Naive thymus-derived CD4-positive, alpha-beta T cell (primary cell): Measurements from ENCODE around the gene LRGUK. TPM values are rescaled to one million over a fixed set of nuclear protein-coding genes. Genes with fewer than 3 reads are reported as not detected.

Experiments
- ATAC-seq: fragments of 150-1000 bp; cut with Tn5 transposase; 2 replicates; pipeline ENCODE4 v1.10.0; 2021; ENCODE audit warnings: mild to moderate bottlenecking, moderate library complexity
- CTCF ChIA-PET: fragments of 350-600 bp; sonication (Branson Sonifier 250); formaldehyde crosslinking; loops from one replicate; lab custom pipeline; 2021; ENCODE audit warnings: antibody characterized with exemption; lab: Charles Lee
- POLR2A ChIA-PET: fragments of 350-600 bp; sonication (Branson Sonifier 250); formaldehyde crosslinking; loops from one replicate; lab custom pipeline; 2021; ENCODE audit warnings: antibody characterized with exemption, inconsistent platforms; lab: Charles Lee
- DNase-seq, 9 donors: peaks; one replicate each; pipeline versions ENCODE4 v3.0.0 to v3.0.0-alpha.2; 2020 to 2022; ENCODE audit warnings: mixed read lengths in 1 of 9
- H3K27ac ChIP-seq: one replicate; pipeline ENCODE4 v1.7.0; 2013; ENCODE audit warnings: mild to moderate bottlenecking, low read depth, low read length, moderate library complexity
- H3K27me3 ChIP-seq, 2 donors: one replicate each; pipeline ENCODE4 v1.7.0; 2013; ENCODE audit warnings: low read length in 2 of 2, mild to moderate bottlenecking in 2 of 2, moderate library complexity in 2 of 2; ENCODE audit not compliant: control insufficient read depth in 2 of 2, insufficient read depth in 2 of 2
- H3K36me3 ChIP-seq, 3 experiments: 1 replicate in 2 of 3; 2 replicates in 1 of 3; pipeline ENCODE4 v1.7.0; 2013; ENCODE audit warnings: low read length in 3 of 3, mild to moderate bottlenecking in 3 of 3, moderate library complexity in 1 of 3; ENCODE audit not compliant: insufficient read depth in 3 of 3, control insufficient read depth in 2 of 3
- H3K4me1 ChIP-seq, 2 donors: one replicate each; pipeline ENCODE4 v1.7.0; 2013; ENCODE audit warnings: low read length in 2 of 2, mild to moderate bottlenecking in 2 of 2, moderate library complexity in 1 of 2; ENCODE audit not compliant: control insufficient read depth in 2 of 2, insufficient read depth in 2 of 2
- H3K4me3 ChIP-seq: 2 replicates; pipeline ENCODE4 v1.7.0; 2013; ENCODE audit warnings: mild to moderate bottlenecking, low read length
- H3K9me3 ChIP-seq, 3 experiments: 1 replicate in 2 of 3; 2 replicates in 1 of 3; pipeline ENCODE4 v1.7.0; 2013; ENCODE audit warnings: low read length in 3 of 3; ENCODE audit not compliant: control insufficient read depth in 2 of 3
- H3K27ac Mint-ChIP-seq, 9 donors: one replicate each; pipeline ENCODE4 v1.8.0; 2020 to 2022; ENCODE audit warnings: mixed read lengths in 9 of 9, mild to moderate bottlenecking in 8 of 9, moderate library complexity in 5 of 9, inconsistent platforms in 2 of 9
- H3K27me3 Mint-ChIP-seq, 5 donors: one replicate each; pipeline ENCODE4 v1.8.0; 2021 to 2022; ENCODE audit warnings: mixed read lengths in 5 of 5, mild to moderate bottlenecking in 1 of 5
- H3K36me3 Mint-ChIP-seq, 5 donors: one replicate each; pipeline ENCODE4 v1.8.0; 2020 to 2022; ENCODE audit warnings: mixed read lengths in 5 of 5, mild to moderate bottlenecking in 3 of 5, inconsistent platforms in 1 of 5
- H3K4me1 Mint-ChIP-seq, 7 donors: one replicate each; pipeline ENCODE4 v1.8.0; 2020 to 2022; ENCODE audit warnings: mixed read lengths in 7 of 7, mild to moderate bottlenecking in 3 of 7, inconsistent platforms in 1 of 7
- H3K4me3 Mint-ChIP-seq, 10 donors: one replicate each; pipeline ENCODE4 v1.8.0; 2020 to 2022; ENCODE audit warnings: mild to moderate bottlenecking in 10 of 10, mixed read lengths in 10 of 10, moderate library complexity in 6 of 10, inconsistent platforms in 2 of 10
- H3K9me3 Mint-ChIP-seq, 11 donors: one replicate each; pipeline ENCODE4 v1.8.0; 2020 to 2022; ENCODE audit warnings: mixed read lengths in 11 of 11, mild to moderate bottlenecking in 4 of 11, inconsistent platforms in 1 of 11, moderate library complexity in 1 of 11
- intact Hi-C, 2 donors: fragments of 100-400 bp; cut with micrococcal nuclease; formaldehyde crosslinking; loops; one replicate each; pipeline ENCODE4 v1.15.1; 2023
- polyA plus RNA-seq, 2 donors: library from polyadenylated mRNA; unstranded; fragments of 300-500 nt; fragmentation: Illumina TruSeq; gene quantifications; one replicate each; pipeline ENCODE4 v1.2.3, GENCODE V29; 2021
- total RNA-seq, 6 experiments: library from RNA in 5 of 6; stranded (reverse) in 5 of 6; gene quantifications; 1 replicate in 5 of 6; 2 replicates in 1 of 6; pipeline ENCODE4 v1.2.3 and lab custom pipeline; 2021 to 2026

Gene LRGUK
- total and polyA plus RNA-seq, 7 experiments from 2014 or later = 0.22 to 1.0 (median 0.39) TPM; not detected in 1

GRCh38 chr7:134121632-134122139 lies 5.5 kb upstream of the LRGUK start:
- Mint-ChIP-seq H3K4me1 (peaks cover under 1 to 9% (median 2%) of the 10 kb centered on the region in 7 donors), H3K4me3 (no peak overlapping the region), H3K9me3 (peaks cover 0 to 2% (median 0%) of the 10 kb centered on the region in 11 donors), H3K27me3 (peaks cover 0 to 16% (median 5%) of the 10 kb centered on the region in 5 donors), H3K27ac (no peak overlapping the region), H3K36me3 (no peaks in the 10 kb centered on the region)
- Histone ChIP-seq H3K27ac (no peak overlapping the region), H3K27me3 (no peaks in the 10 kb centered on the region), H3K4me1 (peaks cover 0 to under 1% of the 10 kb centered on the region in 2 donors), H3K9me3 (no peaks in the 10 kb centered on the region), H3K4me3 (no peak overlapping the region), H3K36me3 (no peaks in the 10 kb centered on the region)
- intact Hi-C loops = loop anchor here in 1 of 2 donors (10.0 kb wide), 1 partner anchor 313 kb away; no protein-coding TSS in a partner anchor
- POLR2A ChIA-PET = no interaction called here
- ATAC-seq = no peak
- CTCF ChIA-PET = no interaction called here
- DNase-seq = no peak

DNA sequence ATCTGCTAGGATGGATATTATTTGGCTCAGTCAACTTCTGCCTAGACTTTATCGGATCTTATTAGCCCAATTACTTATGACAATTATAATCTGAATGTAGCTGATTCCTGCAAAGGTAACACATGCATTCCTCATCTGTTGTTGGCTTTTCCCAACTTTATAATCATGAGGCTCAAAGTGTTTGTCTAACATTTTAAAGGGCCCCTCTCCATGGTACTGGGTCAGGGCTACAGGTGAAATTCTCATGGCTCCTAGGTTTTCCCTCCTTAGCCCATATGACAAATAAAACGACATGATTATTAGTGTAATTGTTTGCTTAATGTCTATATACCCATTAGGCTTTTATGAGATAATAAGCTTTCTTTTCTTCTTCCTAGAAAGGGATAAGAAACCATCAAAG lies 4.2 kb upstream of the LRGUK start:
- Mint-ChIP-seq H3K9me3 (peaks cover 0 to 2% (median 0%) of the 10 kb centered on the region in 11 donors), H3K4me1 (peaks cover 10 to 19% (median 14%) of the 10 kb centered on the region in 7 donors), H3K4me3 (no peak overlapping the region), H3K27me3 (peaks cover 0 to 23% (median 8%) of the 10 kb centered on the region in 5 donors), H3K36me3 (no peaks in the 10 kb centered on the region), H3K27ac (no peak overlapping the region)
- no peak for ATAC-seq
- Histone ChIP-seq H3K36me3 (no peaks in the 10 kb centered on the region), H3K4me1 (peaks cover 3 to 9% of the 10 kb centered on the region in 2 donors), H3K27ac (no peak overlapping the region), H3K4me3 (no peak overlapping the region), H3K9me3 (no peaks in the 10 kb centered on the region), H3K27me3 (no peaks in the 10 kb centered on the region)
- DNase-seq = no peak
- POLR2A ChIA-PET = no interaction called here
- CTCF ChIA-PET = interaction anchor here (1.1 kb wide), 1 partner anchor 19 kb away, joined by 3 read pairs; no protein-coding TSS in a partner anchor
- intact Hi-C loops = loop anchor here in 1 of 2 donors (10.0 kb wide), 1 partner anchor 312 kb away; no protein-coding TSS in a partner anchor

DNA sequence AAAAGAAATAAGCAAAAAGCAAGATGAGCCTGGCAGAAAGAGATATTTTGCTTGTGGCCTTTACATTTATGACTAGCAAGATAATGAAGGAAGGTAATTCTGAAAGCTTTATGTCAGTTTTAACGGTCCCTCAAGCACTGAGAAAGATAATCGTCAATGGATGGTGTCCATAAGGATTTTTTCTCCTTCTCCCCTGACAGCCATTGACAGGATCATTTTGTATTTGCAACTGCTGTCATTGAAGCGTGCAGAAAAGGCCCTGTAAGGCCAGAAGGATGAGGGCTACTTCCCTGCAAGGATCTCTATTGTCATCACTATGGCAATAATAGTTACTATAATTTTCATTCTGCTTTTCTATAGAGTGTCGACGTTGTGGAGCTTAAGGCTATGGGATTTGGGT lies 994 bp upstream of the LRGUK start:
- no peaks in the 10 kb centered on the region for H3K36me3 ChIP-seq
- intact Hi-C loops = loop anchor here (2.0 to 10.0 kb wide), 4 partner anchors 309 to 1431 kb away; partner anchors contain the start of genes NUP205 (in 2 of the 2) and BPGM (in 1 of the 2)
- H3K4me1 Mint-ChIP-seq = peaks cover 18 to 27% (median 20%) of the 10 kb centered on the region in 7 donors
- CTCF ChIA-PET = no interaction called here
- ATAC-seq (no peak), DNase-seq (no peak)
- H3K4me3 Mint-ChIP-seq = peak overlapping the region in 6 of 10 donors; percentile 80 to 96 (median 88)
- H3K9me3 ChIP-seq = no peaks in the 10 kb centered on the region
- no peak overlapping the region for H3K4me3 ChIP-seq
- H3K27me3 Mint-ChIP-seq = peaks cover 9 to 34% (median 22%) of the 10 kb centered on the region in 5 donors
- H3K9me3 Mint-ChIP-seq = peaks cover 0 to 3% (median 0%) of the 10 kb centered on the region in 11 donors
- H3K27me3 ChIP-seq = no peaks in the 10 kb centered on the region
- peaks cover 3 to 9% of the 10 kb centered on the region in 2 donors for H3K4me1 ChIP-seq
- H3K36me3 Mint-ChIP-seq = no peaks in the 10 kb centered on the region
- no peak overlapping the region for H3K27ac Mint-ChIP-seq
- POLR2A ChIA-PET = interaction anchor here (0.5 kb wide), 1 partner anchor 630 kb away, joined by 3 read pairs; no protein-coding TSS in a partner anchor
- H3K27ac ChIP-seq = no peak overlapping the region

DNA sequence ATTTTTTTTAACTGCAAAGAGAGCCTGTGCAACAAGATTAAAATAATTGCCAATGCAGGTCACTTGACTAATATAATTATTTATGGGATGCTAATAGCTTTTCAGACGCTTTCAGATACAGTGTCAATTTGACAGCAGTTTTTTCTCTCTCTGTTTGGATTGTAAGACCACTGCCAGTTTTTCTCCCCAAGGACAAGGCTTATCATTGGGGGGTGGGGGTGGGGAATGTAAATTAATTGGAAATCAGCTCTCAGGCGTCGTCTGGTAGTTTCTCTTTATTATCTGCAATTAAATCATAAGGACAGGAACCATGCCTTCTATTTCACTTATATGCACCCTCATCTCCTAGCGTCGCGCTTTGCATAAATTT lies 559 bp upstream of the LRGUK start:
- CTCF ChIA-PET = no interaction called here
- ATAC-seq (no peak), DNase-seq (no peak)
- peaks cover 0 to 3% (median 0%) of the 10 kb centered on the region in 5 donors for H3K36me3 Mint-ChIP-seq
- H3K27ac Mint-ChIP-seq = peak overlapping the region in 2 of 9 donors; percentile 46 to 65
- peak overlapping the region; percentile 80 to 96 (median 88) for H3K4me3 Mint-ChIP-seq
- H3K36me3 ChIP-seq = no peaks in the 10 kb centered on the region
- no peaks in the 10 kb centered on the region for H3K27me3 ChIP-seq
- no peaks in the 10 kb centered on the region for H3K9me3 ChIP-seq
- H3K4me1 Mint-ChIP-seq = peaks cover 18 to 27% (median 20%) of the 10 kb centered on the region in 7 donors
- intact Hi-C loops = loop anchor here (2.0 to 10.0 kb wide), 4 partner anchors 308 to 1431 kb away; partner anchors contain the start of genes NUP205 (in 2 of the 2) and BPGM (in 1 of the 2)
- H3K9me3 Mint-ChIP-seq = peaks cover 0 to 3% (median 0%) of the 10 kb centered on the region in 11 donors
- POLR2A ChIA-PET = interaction anchor here (0.5 kb wide), 1 partner anchor 630 kb away, joined by 3 read pairs; no protein-coding TSS in a partner anchor
- H3K27me3 Mint-ChIP-seq = peaks cover 13 to 38% (median 22%) of the 10 kb centered on the region in 5 donors
- peak overlapping the region; percentile 93 for H3K4me3 ChIP-seq
- no peak overlapping the region for H3K27ac ChIP-seq
- peaks cover 3 to 9% of the 10 kb centered on the region in 2 donors for H3K4me1 ChIP-seq

GRCh38 chr7:134128829-134129228 lies 1.7 kb downstream of the LRGUK start:
- Mint-ChIP-seq H3K36me3 (peaks cover 0 to 7% (median 0%) of the 10 kb centered on the region in 5 donors), H3K4me1 (peaks cover 13 to 26% (median 18%) of the 10 kb centered on the region in 7 donors), H3K4me3 (peak overlapping the region in 7 of 10 donors; percentile 2 to 96 (median 86)), H3K9me3 (peaks cover 0 to 3% (median 0%) of the 10 kb centered on the region in 11 donors), H3K27ac (no peak overlapping the region), H3K27me3 (peaks cover 30 to 51% (median 31%) of the 10 kb centered on the region in 5 donors)
- H3K4me3 ChIP-seq = no peak overlapping the region
- POLR2A ChIA-PET = no interaction called here
- peaks cover 3 to 9% of the 10 kb centered on the region in 2 donors for H3K4me1 ChIP-seq
- intact Hi-C loops = loop anchor here in 1 of 2 donors (5.0 to 10.0 kb wide), 2 partner anchors 306 to 1428 kb away; partner anchors contain the start of gene NUP205
- no peak overlapping the region for H3K27ac ChIP-seq
- no peaks in the 10 kb centered on the region for H3K9me3 ChIP-seq
- no peaks in the 10 kb centered on the region for H3K36me3 ChIP-seq
- ATAC-seq (no peak), DNase-seq (no peak)
- CTCF ChIA-PET = no interaction called here
- no peaks in the 10 kb centered on the region for H3K27me3 ChIP-seq

- Mint-ChIP-seq H3K27ac (peak overlapping the region in 1 of 9 donors; percentile 7), H3K4me1 (peaks cover 13 to 26% (median 18%) of the 10 kb centered on the region in 7 donors), H3K27me3 (peaks cover 33 to 51% (median 37%) of the 10 kb centered on the region in 5 donors), H3K4me3 (peak overlapping the region in 4 of 10 donors; percentile 4 to 26 (median 10)), H3K9me3 (peaks cover 0 to 3% (median 0%) of the 10 kb centered on the region in 11 donors), H3K36me3 (peaks cover 0 to 7% (median 0%) of the 10 kb centered on the region in 5 donors)
- ATAC-seq (no peak), DNase-seq (no peak)
- CTCF ChIA-PET = no interaction called here
- Histone ChIP-seq H3K36me3 (no peaks in the 10 kb centered on the region), H3K4me1 (peaks cover 3 to 9% of the 10 kb centered on the region in 2 donors), H3K27me3 (no peaks in the 10 kb centered on the region), H3K4me3 (no peak overlapping the region), H3K27ac (no peak overlapping the region), H3K9me3 (no peaks in the 10 kb centered on the region)
- POLR2A ChIA-PET = no interaction called here
- intact Hi-C loops = loop anchor here in 1 of 2 donors (5.0 to 10.0 kb wide), 2 partner anchors 305 to 1427 kb away; partner anchors contain the start of gene NUP205
These were observed 2.9 kb downstream of the LRGUK start for GRCh38 chr7:134129856-134130523.
